K562 (cell line): ENCODE results near the gene CEP44. TPM values are rescaled to one million over a fixed set of nuclear protein-coding genes. Genes with fewer than 3 reads are reported as not detected.

Experiments used
- CBX1 ChIP-seq: sonication (generic); IDR thresholded peaks from 2 replicates; pipeline ENCODE4 v1.6.1; 2016; ENCODE audit warnings: antibody characterized with exemption, low read depth, mild to moderate bottlenecking
- MEIS2 ChIP-seq: fragments of 450-650 bp; IDR thresholded peaks from 2 replicates; pipeline ENCODE4 v1.6.1; 2014; ENCODE audit warnings: mild to moderate bottlenecking; ENCODE audit not compliant: partially characterized antibody
- ZNF407 ChIP-seq: fragments of 450-650 bp; IDR thresholded peaks from 2 replicates; pipeline ENCODE4 v1.6.1; 2016; ENCODE audit warnings: low read depth
- polyA plus RNA-seq, 8 experiments: library from polyadenylated mRNA; depleted of rRNA in 4 of 8; stranded (reverse) in 5 of 8; unstranded in 3 of 8; fragments of >200 nt; fragmentation: Nextera tagmentation in 2 of 8; fragmentation: Illumina TruSeq in 1 of 8; extraction: Ambion mirVana in 2 of 8; extraction: Trizol in 1 of 8; gene quantifications; 2 replicates each; pipeline versions ENCODE4 v1.2.1 to v1.2.3, GENCODE V29; 2011 to 2014; ENCODE audit warnings: inconsistent platforms in 1 of 8, missing spikeins in 1 of 8
- total RNA-seq, 7 experiments: library from RNA; depleted of rRNA in 6 of 7; stranded (reverse); fragments of >200 nt in 6 of 7; fragmentation: Illumina TruSeq in 2 of 7; extraction: Trizol in 2 of 7; gene quantifications; 2 replicates each; pipeline versions ENCODE4 v1.2.1 to v1.2.3, GENCODE V29; 2011 to 2021; ENCODE audit warnings: low replicate concordance in 1 of 7

Gene CEP44
- total and polyA plus RNA-seq, 9 of the 15 experiments (the other 6 are each of a cell fraction or from before 2014, with no cell fraction given): 19.6 to 45.0 (median 24.4) TPM

DNA sequence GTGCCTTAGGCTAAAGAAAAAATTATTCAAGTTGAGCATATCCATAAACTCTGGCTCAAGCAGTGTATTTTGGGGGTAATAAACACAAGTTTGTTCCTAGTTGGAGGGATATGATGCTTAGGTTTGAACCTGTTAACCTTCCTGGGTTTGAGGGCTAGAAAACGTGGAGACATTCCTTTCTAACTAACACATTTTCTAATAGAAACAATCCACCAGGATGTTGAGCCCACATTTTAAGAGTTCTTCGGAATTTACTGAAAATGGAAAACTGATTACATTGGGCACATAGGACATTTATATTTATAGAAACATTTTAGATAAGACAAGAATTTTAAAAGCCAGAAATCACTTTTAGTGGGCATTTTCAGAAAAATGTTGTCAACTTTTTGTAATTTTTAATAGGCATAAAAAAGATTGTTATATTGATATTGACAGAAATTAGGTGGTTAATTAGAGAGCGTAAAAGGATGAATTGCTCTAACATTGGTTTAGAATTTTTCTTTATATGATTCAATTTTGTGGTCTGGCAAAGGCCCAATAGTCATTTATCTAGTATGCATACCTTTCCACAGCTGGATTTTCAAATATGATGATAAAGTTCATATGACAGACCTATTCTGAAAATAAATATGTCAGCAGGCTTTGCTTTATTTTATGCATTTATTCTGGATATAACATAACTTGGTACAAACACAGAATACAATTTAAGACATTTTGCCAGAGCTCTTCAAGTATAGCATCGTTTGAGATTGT is 49.2 kb downstream of the CEP44 start (continued):
- no peak for TF ChIP-seq CBX1
- TF ChIP-seq ZNF407: no peak
- no peak for TF ChIP-seq MEIS2
- TF ChIP-seq, all 486 proteins: peak for 0
